ENCODE results near the gene MGRN1. TPM values are rescaled to one million over a fixed set of nuclear protein-coding genes. Genes with fewer than 3 reads are reported as not detected.

Gene MGRN1
- total RNA-seq, 6 donors from 2014 or later = 49.0 to 148 (median 99.1) TPM

DNA sequence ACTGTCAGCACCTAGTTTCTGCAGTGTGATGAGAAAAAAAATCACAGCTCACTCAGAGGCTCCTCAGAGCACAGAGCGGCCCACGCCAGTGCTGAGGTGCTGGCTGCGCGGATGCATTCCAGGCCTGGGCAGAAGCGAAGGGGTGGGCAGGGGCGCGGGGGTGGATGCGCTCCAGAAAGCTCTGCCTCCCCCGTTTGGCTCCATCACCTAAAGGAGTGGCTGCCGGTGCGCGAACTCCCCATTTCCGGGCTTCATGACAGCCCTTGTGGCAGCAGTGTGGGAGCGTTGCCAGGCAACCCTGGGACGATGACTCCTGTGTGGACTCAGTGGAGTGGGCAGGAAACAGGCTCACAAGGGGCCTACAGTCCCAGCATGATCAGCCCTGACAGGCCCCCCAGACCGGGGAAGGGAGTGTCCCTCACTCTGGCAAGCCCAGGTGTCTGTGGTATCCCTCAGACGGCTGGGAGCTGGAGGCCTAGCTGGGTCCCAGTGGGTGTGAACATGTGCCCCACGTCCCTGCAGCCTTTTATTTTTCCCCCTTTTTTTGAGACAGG is 35.9 kb downstream of the MGRN1 start:
- DNase-seq (peak; percentile 73 to 77), ATAC-seq (ENCODE audit: low FRiP score in 2 of 2) (peak; percentile 18 to 56)
- Histone ChIP-seq H3K27me3 (no peaks in the 10 kb centered on the region), H3K36me3 (peaks cover 0 to 67% (median 42%) of the 10 kb centered on the region in 4 donors), H3K4me1 (peaks cover 33 to 63% (median 60%) of the 10 kb centered on the region in 4 donors), H3K27ac (peak overlapping the region in 3 of 4 donors; percentile 5 to 44 (median 35)), H3K4me3 (no peak overlapping the region), H3K9me3 (no peaks in the 10 kb centered on the region)
- WGBS, 2 donors = 33 to 43% methylated on average over 1 to 18 of the region's 18 CpGs
- TF ChIP-seq POLR2A (IDR thresholded peaks at IDR 0.05) (no peak), POLR2AphosphoS5 (IDR thresholded peaks at IDR 0.05) (no peak), EP300 (IDR thresholded peaks at IDR 0.05) (no peak)
- TF ChIP-seq, protein P1, sequence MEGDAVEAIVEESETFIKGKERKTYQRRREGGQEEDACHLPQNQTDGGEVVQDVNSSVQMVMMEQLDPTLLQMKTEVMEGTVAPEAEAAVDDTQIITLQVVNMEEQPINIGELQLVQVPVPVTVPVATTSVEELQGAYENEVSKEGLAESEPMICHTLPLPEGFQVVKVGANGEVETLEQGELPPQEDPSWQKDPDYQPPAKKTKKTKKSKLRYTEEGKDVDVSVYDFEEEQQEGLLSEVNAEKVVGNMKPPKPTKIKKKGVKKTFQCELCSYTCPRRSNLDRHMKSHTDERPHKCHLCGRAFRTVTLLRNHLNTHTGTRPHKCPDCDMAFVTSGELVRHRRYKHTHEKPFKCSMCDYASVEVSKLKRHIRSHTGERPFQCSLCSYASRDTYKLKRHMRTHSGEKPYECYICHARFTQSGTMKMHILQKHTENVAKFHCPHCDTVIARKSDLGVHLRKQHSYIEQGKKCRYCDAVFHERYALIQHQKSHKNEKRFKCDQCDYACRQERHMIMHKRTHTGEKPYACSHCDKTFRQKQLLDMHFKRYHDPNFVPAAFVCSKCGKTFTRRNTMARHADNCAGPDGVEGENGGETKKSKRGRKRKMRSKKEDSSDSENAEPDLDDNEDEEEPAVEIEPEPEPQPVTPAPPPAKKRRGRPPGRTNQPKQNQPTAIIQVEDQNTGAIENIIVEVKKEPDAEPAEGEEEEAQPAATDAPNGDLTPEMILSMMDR (IDR thresholded peaks at IDR 0.05) = no peak

DNA sequence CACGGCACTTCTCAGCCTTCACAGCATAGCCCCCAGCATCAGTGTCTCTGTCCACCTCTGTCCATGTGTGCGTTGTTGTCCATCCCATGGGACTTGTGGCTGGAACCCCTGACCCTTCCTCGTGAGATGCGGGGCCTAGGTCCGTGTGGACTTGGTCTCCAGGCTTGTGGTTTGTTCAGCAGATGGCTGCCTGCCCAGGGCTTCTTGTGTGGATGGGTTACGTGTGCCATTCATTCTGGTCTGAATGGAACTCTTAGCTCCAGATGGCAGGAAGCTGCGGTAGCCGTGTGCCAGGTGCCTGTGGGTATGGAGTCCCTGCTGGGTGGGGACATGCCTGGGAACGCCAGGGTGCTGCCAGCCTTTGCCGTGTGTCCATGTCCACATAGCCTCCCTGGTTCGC is 37.0 kb downstream of the MGRN1 start:
- 47 to 59% methylated on average over 3 to 11 of the region's 11 CpGs for WGBS, 2 donors
- peak in 1 of 2 donors; percentile 28 for ATAC-seq (ENCODE audit: low FRiP score in 2 of 2)

DNA sequence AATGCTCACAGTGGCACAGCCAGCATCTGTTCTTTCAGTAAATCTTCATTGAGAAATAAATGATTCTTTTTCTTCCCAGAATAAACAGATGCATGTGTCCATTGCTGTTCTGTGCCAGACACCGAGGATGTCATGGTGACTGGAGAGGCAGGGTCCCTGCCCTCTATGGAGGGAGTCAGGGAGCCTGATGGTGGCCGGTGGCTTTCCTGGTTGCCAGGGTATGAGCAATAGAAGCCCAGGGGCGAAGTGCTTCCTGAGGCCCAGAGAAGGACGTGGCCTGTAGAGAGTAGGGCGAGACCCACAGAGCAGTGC is 38.8 kb downstream of the MGRN1 start:
- Histone ChIP-seq H3K9me3 (no peaks in the 10 kb centered on the region), H3K36me3 (peaks cover 5 to 69% (median 39%) of the 10 kb centered on the region in 4 donors), H3K4me1 (peaks cover 29 to 72% (median 60%) of the 10 kb centered on the region in 4 donors), H3K4me3 (no peak overlapping the region), H3K27ac (peak overlapping the region; percentile 11 to 80 (median 43)), H3K27me3 (no peaks in the 10 kb centered on the region)
- TF ChIP-seq, protein P1 (IDR thresholded peaks at IDR 0.05) = no peak
- no peak for TF ChIP-seq POLR2A (IDR thresholded peaks at IDR 0.05)
- ATAC-seq (ENCODE audit: low FRiP score in 2 of 2) (no peak), DNase-seq (no peak)
- 69 to 72% methylated on average over 5 of the region's 5 CpGs for WGBS, 2 donors

More for the DNA sequence above, 37.0 kb downstream of the MGRN1 start:
- Histone ChIP-seq H3K27ac (peak overlapping the region in 3 of 4 donors; percentile 40 to 48 (median 48)), H3K4me1 (peaks cover 29 to 63% (median 56%) of the 10 kb centered on the region in 4 donors), H3K9me3 (no peaks in the 10 kb centered on the region), H3K36me3 (peaks cover under 1 to 67% (median 41%) of the 10 kb centered on the region in 4 donors), H3K27me3 (no peaks in the 10 kb centered on the region), H3K4me3 (no peak overlapping the region)
- DNase-seq = peak in 1 of 2 donors; percentile 80
- TF ChIP-seq POLR2AphosphoS5 (IDR thresholded peaks at IDR 0.05) (no peak), POLR2A (IDR thresholded peaks at IDR 0.05) (peak in 1 of 4 donors; percentile 19)

DNA sequence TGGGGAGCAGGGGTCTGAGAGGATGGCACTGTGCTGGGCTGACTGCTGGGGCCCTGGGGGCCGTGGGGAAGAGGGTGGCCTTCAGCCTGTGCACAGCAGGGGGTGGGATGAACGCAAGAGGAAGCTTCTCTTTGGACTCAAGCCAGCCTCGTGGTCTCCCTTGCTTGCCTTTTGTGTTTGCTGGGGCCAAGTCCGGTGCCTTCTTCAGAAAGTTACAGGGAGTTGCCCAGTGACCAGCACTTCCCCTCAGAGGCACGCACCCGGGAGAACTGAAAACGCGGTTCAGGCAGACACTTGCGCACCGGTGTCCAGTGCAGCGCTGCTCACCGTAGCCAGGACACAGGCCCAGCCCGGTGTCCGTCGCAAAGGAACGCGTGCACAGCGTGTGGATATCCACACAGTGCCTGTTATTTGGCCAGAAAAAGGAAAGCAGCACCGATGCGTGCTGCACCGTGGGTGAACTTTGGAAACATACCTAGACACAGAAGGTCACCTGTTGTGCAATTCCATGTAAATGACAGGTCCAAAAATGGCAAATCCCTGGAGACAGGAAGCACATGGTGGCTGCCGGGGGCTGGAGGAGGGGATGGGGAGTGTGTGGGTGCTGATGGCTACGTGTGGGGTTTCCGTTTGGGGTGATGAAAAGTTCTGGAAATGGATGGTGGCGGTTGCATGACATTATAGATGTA is 39.3 kb downstream of the MGRN1 start:
- no peak for TF ChIP-seq EP300 (IDR thresholded peaks at IDR 0.05)
- TF ChIP-seq, protein P1 (IDR thresholded peaks at IDR 0.05) = peak in 3 of 6 experiments; percentile 7 to 12 (median 8)
- peaks cover 7 to 69% (median 40%) of the 10 kb centered on the region in 4 donors for H3K36me3 ChIP-seq
- H3K27ac ChIP-seq = peak overlapping the region; percentile 11 to 80 (median 43)
- no peaks in the 10 kb centered on the region for H3K27me3 ChIP-seq
- H3K9me3 ChIP-seq = no peaks in the 10 kb centered on the region
- WGBS, 2 donors = 58 to 64% methylated on average over 23 to 25 of the region's 25 CpGs
- peak; percentile 68 to 80 for DNase-seq
- ATAC-seq (ENCODE audit: low FRiP score in 2 of 2) = peak; percentile 12 to 59
- peaks cover 29 to 72% (median 60%) of the 10 kb centered on the region in 4 donors for H3K4me1 ChIP-seq
- no peak overlapping the region for H3K4me3 ChIP-seq

DNA sequence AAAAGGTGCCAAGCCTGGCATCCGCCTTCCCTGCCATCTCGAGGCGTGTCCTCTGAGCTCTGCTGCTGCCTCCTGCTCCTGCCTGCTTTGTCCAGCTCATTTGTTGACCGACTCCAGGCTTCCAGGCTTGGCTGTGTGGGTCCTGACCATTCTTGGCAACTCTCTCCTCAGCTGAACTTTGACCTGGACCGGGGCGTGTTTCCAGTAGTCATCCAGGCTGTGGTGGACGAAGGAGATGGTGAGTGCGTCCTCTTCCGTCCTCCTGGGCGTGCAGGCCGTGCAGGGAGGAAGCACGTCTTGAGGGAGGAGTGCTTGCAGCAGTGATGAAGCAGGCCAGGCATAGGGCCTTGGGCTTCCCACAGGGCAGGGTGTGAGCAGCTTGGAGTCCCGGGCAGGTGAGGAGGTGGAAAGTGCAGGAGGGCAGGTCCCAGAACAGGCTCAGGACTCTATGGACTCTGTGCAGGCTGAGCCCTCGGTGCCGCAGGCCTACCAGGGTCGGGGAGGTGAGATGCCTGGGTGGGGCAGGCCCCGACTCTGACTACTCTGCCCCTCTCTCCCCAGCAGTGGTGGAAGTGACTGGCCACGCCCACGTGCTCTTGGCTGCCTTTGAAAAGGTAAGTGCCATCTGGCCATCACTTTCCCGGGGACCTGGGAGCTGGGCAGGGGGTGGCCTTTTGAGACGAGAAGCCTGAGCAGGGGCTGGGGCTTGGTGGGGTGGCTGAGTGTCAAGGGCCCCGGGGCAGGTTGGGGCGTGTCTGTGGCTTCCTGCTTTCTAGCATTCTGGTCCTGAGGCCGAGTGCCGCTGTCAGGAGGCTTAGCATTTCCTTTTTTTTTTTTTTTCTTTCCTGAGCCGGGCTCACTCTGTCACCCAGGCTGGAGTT is 40.2 kb downstream of the MGRN1 start:
- Histone ChIP-seq H3K27ac (peak overlapping the region; percentile 13 to 80 (median 62)), H3K9me3 (no peaks in the 10 kb centered on the region), H3K4me1 (peaks cover 29 to 71% (median 58%) of the 10 kb centered on the region in 4 donors), H3K27me3 (no peaks in the 10 kb centered on the region), H3K4me3 (no peak overlapping the region), H3K36me3 (peaks cover 12 to 69% (median 44%) of the 10 kb centered on the region in 4 donors)
- TF ChIP-seq POLR2A (IDR thresholded peaks at IDR 0.05) = peak in 1 of 4 donors; percentile 18
- no peak for TF ChIP-seq EP300 (IDR thresholded peaks at IDR 0.05)
- ATAC-seq (ENCODE audit: low FRiP score in 2 of 2) (peak; percentile 36 to 44), DNase-seq (peak in 1 of 2 donors; percentile 73)
- 44 to 56% methylated on average over 22 to 24 of the region's 26 CpGs for WGBS, 2 donors

Data from upper lobe of left lung (tissue), 6 donors.